IMR-90 (cell line): ENCODE measurements around the gene KDM2B. TPM values are rescaled to one million over a fixed set of nuclear protein-coding genes. Genes with fewer than 3 reads are reported as not detected.

Source experiments
- ATAC-seq: fragments of 200-7000 bp; cut with Tn5 transposase; 2 replicates; pipeline ENCODE4 v1.9.1; 2020; ENCODE audit warnings: low read depth, mild to moderate bottlenecking, moderate library complexity
- BruUV-seq: library from RNA; stranded (reverse); fragments of 400-500 nt; replicated peaks from 2 replicates; lab custom pipeline; 2021; lab: Mats Ljungman, UMichigan
- CTCF ChIA-PET: fragments of 300-600 bp; formaldehyde crosslinking; extraction: SDS; loops from one replicate; lab custom pipeline; 2021; ENCODE audit warnings: antibody characterized with exemption; lab: Yijun Ruan, JAX
- POLR2A ChIA-PET: fragments of 300-600 bp; sonication (Branson Sonifier 250); formaldehyde crosslinking; loops from one replicate; lab custom pipeline; 2022; ENCODE audit warnings: antibody characterized with exemption; ENCODE audit not compliant: unreplicated experiment; lab: Charles Lee
- DNase-seq: peaks from one replicate; pipeline ENCODE4 v3.0.0; 2013
- H2AFZ ChIP-seq: replicated peaks from 2 replicates; pipeline ENCODE3; 2013; ENCODE audit warnings: low read length, mild to moderate bottlenecking; ENCODE audit not compliant: poor library complexity
- H2AK5ac ChIP-seq: 2 replicates; pipeline ENCODE4 v1.6.1; 2013; ENCODE audit warnings: low read depth, low read length, inconsistent platforms
- H2AK9ac ChIP-seq: replicated peaks from 2 replicates; pipeline ENCODE3; 2013; ENCODE audit warnings: mild to moderate bottlenecking, low read depth, low read length, moderate library complexity; ENCODE audit not compliant: poor library complexity
- H2BK120ac ChIP-seq: 2 replicates; pipeline ENCODE4 v1.6.1; 2013; ENCODE audit warnings: low read depth, low read length, inconsistent platforms
- H2BK15ac ChIP-seq: 3 replicates; pipeline ENCODE4 v1.6.1; 2013; ENCODE audit warnings: low read depth, low read length, inconsistent platforms
- H2BK20ac ChIP-seq: 2 replicates; pipeline ENCODE4 v1.6.1; 2013; ENCODE audit warnings: low read depth, mild to moderate bottlenecking, inconsistent platforms, low read length, moderate library complexity
- H2BK5ac ChIP-seq: 2 replicates; pipeline ENCODE4 v1.6.1; 2013; ENCODE audit warnings: mild to moderate bottlenecking, low read depth, low read length, inconsistent platforms; ENCODE audit not compliant: poor library complexity, severe bottlenecking
- H3K14ac ChIP-seq: replicated peaks from 2 replicates; pipeline ENCODE4 v1.6.1; 2013; ENCODE audit warnings: low read depth, low read length, inconsistent platforms
- H3K18ac ChIP-seq: 2 replicates; pipeline ENCODE4 v1.6.1; 2013; ENCODE audit warnings: low read depth, low read length, control low read depth
- H3K23ac ChIP-seq: 2 replicates; pipeline ENCODE4 v1.6.1; 2013; ENCODE audit warnings: low read depth, low read length, inconsistent platforms
- H3K27ac ChIP-seq: 2 replicates; pipeline ENCODE4 v1.5.1; 2013; ENCODE audit warnings: mild to moderate bottlenecking, control low read depth, low read length; ENCODE audit not compliant: insufficient read depth
- H3K27me3 ChIP-seq: 2 replicates; pipeline ENCODE4 v1.6.1; 2013; ENCODE audit warnings: low read length; ENCODE audit not compliant: control insufficient read depth, insufficient read depth
- H3K36me3 ChIP-seq: 2 replicates; pipeline ENCODE4 v1.6.1; 2013; ENCODE audit warnings: low read length, mixed read lengths; ENCODE audit not compliant: control insufficient read depth, insufficient read depth
- H3K4ac ChIP-seq: 2 replicates; pipeline ENCODE4 v1.6.1; 2013; ENCODE audit warnings: low read depth, low read length, inconsistent platforms
- H3K4me1 ChIP-seq: 2 replicates; pipeline ENCODE4 v1.6.1; 2013; ENCODE audit warnings: low read length, mixed read lengths; ENCODE audit not compliant: control insufficient read depth, insufficient read depth
- H3K4me2 ChIP-seq: 2 replicates; pipeline ENCODE4 v1.6.1; 2013; ENCODE audit warnings: low read depth, mild to moderate bottlenecking, control low read depth, low read length, moderate library complexity
- H3K4me3 ChIP-seq: 2 replicates; pipeline ENCODE4 v1.5.1; 2013; ENCODE audit warnings: low read depth, mild to moderate bottlenecking, control low read depth, low read length, moderate library complexity; ENCODE audit not compliant: insufficient read depth
- H3K56ac ChIP-seq: 2 replicates; pipeline ENCODE4 v1.6.1; 2013; ENCODE audit warnings: low read length, inconsistent platforms; ENCODE audit not compliant: insufficient read depth; ENCODE audit errors: extremely low read depth
- H3K79me1 ChIP-seq, 2 experiments: 2 replicates each; pipeline ENCODE4 v1.6.1; 2013; ENCODE audit warnings: low read length in 2 of 2, inconsistent platforms in 1 of 2, low read depth in 1 of 2
- H3K9ac ChIP-seq: 2 replicates; pipeline ENCODE4 v1.6.1; 2013; ENCODE audit warnings: low read depth, low read length, control low read depth
- H3K9me1 ChIP-seq: 2 replicates; pipeline ENCODE4 v1.6.1; 2013; ENCODE audit warnings: low read length, inconsistent platforms; ENCODE audit not compliant: insufficient read depth
- H3K9me3 ChIP-seq: 2 replicates; pipeline ENCODE4 v1.6.1; 2013; ENCODE audit warnings: low read length; ENCODE audit not compliant: control insufficient read depth, insufficient read depth
- H4K20me1 ChIP-seq: 2 replicates; pipeline ENCODE4 v1.6.1; 2013; ENCODE audit warnings: low read length, inconsistent platforms; ENCODE audit not compliant: insufficient read depth
- H4K5ac ChIP-seq: 2 replicates; pipeline ENCODE4 v1.6.1; 2013; ENCODE audit warnings: mild to moderate bottlenecking, low read depth, low read length, control low read depth
- H4K8ac ChIP-seq, 2 experiments: 2 replicates each; pipeline ENCODE4 v1.6.1; 2013; ENCODE audit warnings: low read depth in 2 of 2, low read length in 2 of 2, control low read depth in 1 of 2, inconsistent platforms in 1 of 2
- H4K91ac ChIP-seq: 2 replicates; pipeline ENCODE4 v1.6.1; 2013; ENCODE audit warnings: low read depth, low read length, inconsistent platforms; ENCODE audit not compliant: insufficient read depth
- CEBPB ChIP-seq: IDR thresholded peaks from 2 replicates; pipeline ENCODE4 v1.6.1; 2012; ENCODE audit warnings: low read depth, low read length, improper control_type of control experiment
- CTCF ChIP-seq: conservative IDR thresholded peaks from 2 replicates; pipeline ENCODE4 v1.5.1; 2012; ENCODE audit warnings: mild to moderate bottlenecking, low read depth, low read length, improper control_type of control experiment
- ELK1 ChIP-seq: fragments of 150-350 bp; IDR thresholded peaks from 2 replicates; pipeline ENCODE4 v1.6.1; 2016; ENCODE audit warnings: low read depth, mild to moderate bottlenecking, low read length, moderate library complexity, borderline replicate concordance
- FOS ChIP-seq: fragments of 150-350 bp; IDR thresholded peaks from 2 replicates; pipeline ENCODE4 v1.6.1; 2016; ENCODE audit warnings: low read depth, low read length
- MAFK ChIP-seq: IDR thresholded peaks from 2 replicates; pipeline ENCODE4 v1.6.1; 2012; ENCODE audit warnings: low read depth, low read length, improper control_type of control experiment
- MAZ ChIP-seq: IDR thresholded peaks from 2 replicates; pipeline ENCODE4 v1.6.1; 2012; ENCODE audit warnings: low read depth, mild to moderate bottlenecking, low read length, improper control_type of control experiment, moderate library complexity, borderline replicate concordance
- MXI1 ChIP-seq: IDR thresholded peaks from 2 replicates; pipeline ENCODE4 v1.6.1; 2012; ENCODE audit warnings: low read depth, mild to moderate bottlenecking, low read length, moderate library complexity, borderline replicate concordance
- NFE2L2 ChIP-seq: fragments of 150-350 bp; IDR thresholded peaks from 2 replicates; pipeline ENCODE4 v1.6.1; 2016; ENCODE audit warnings: low read depth, mild to moderate bottlenecking, low read length
- POLR2A ChIP-seq: IDR thresholded peaks from 2 replicates; pipeline ENCODE4 v1.6.1; 2012; ENCODE audit warnings: mild to moderate bottlenecking, low read depth, low read length
- RAD21 ChIP-seq: IDR thresholded peaks from 2 replicates; pipeline ENCODE4 v1.6.1; 2012; ENCODE audit warnings: low read length, improper control_type of control experiment
- RCOR1 ChIP-seq: IDR thresholded peaks from 2 replicates; pipeline ENCODE4 v1.6.1; 2012; ENCODE audit warnings: mild to moderate bottlenecking, low read length, improper control_type of control experiment; ENCODE audit not compliant: insufficient replicate concordance
- RFX5 ChIP-seq: IDR thresholded peaks from 2 replicates; pipeline ENCODE4 v1.8.0; 2012; ENCODE audit warnings: low read depth, mild to moderate bottlenecking, low read length, moderate library complexity
- SMC3 ChIP-seq: fragments of 150-350 bp; IDR thresholded peaks from 2 replicates; pipeline ENCODE4 v1.6.1; 2016; ENCODE audit warnings: low read depth, mild to moderate bottlenecking, antibody characterized with exemption, low read length, moderate library complexity
- WGBS, 2 experiments: methylation state at CpG; one replicate each; pipeline versions ENCODE4 v1.1.5 to v1.1.7; 2013; ENCODE audit warnings: missing lambda C conversion rate in 2 of 2; ENCODE audit not compliant: insufficient read length in 1 of 2; ENCODE audit errors: extremely low coverage in 2 of 2; 5-methylcytosine and 5-hydroxymethylcytosine counted together
- dilution Hi-C: fragments of 300-500 bp; cut with HindIII; formaldehyde crosslinking; loops from one replicate; pipeline ENCODE4 v1.14.3; 2018; ENCODE audit warnings: low sequenced_read_pairs; ENCODE audit not compliant: unreplicated experiment
- in situ Hi-C: fragments of 300-500 bp; cut with MboI; formaldehyde crosslinking; loops from 3 replicates; pipeline ENCODE4 v1.14.3; 2019; ENCODE audit warnings: low sequenced_read_pairs, inconsistent platforms, mixed read lengths
- intact Hi-C: fragments of 100-400 bp; cut with micrococcal nuclease; formaldehyde crosslinking; loops from 2 replicates; pipeline ENCODE4 v1.10.0; 2022
- polyA plus RNA-seq, 3 experiments: library from polyadenylated mRNA; depleted of rRNA; stranded (reverse); fragments of >200 nt; gene quantifications; 2 replicates each; pipeline ENCODE4 v1.2.3, GENCODE V29; 2012; ENCODE audit warnings: low replicate concordance in 1 of 3
- total RNA-seq: library from RNA; depleted of rRNA; stranded (reverse); fragments of >200 nt; gene quantifications from 2 replicates; pipeline ENCODE4 v1.2.3, GENCODE V29; 2012

The KDM2B gene
- total and polyA plus RNA-seq, 2 of the 4 experiments (the other 2 are of a cell fraction): 22.6 to 24.2 TPM

GRCh38 chr12:121524196-121524916 is 56.5 kb downstream of the KDM2B start:
- in situ Hi-C loops: no loop called here
- Histone ChIP-seq H3K79me1 (peaks cover 8 to 9% of the 10 kb centered on the region in 2 experiments; a peak in 3 of 4 replicates), H3K36me3 (peaks cover 20% of the 10 kb centered on the region), H3K9me1 (0 out of 2 replicates have a peak, but pooled peaks cover 6% of the 10 kb centered on the region), H3K18ac (no peak overlapping the region), H3K4me1 (no peaks in the 10 kb centered on the region), H2BK20ac (no peak overlapping the region), H3K14ac (no peak overlapping the region), H3K4me2 (no peak overlapping the region), H3K9me3 (no peaks in the 10 kb centered on the region), H2BK120ac (no peak overlapping the region), H2AFZ (no peak overlapping the region), H3K56ac (no peak overlapping the region), H2AK9ac (no peak overlapping the region), H3K27me3 (no peaks in the 10 kb centered on the region), H3K27ac (no peak overlapping the region), H3K4ac (no peak overlapping the region), H4K20me1 (no peaks in the 10 kb centered on the region; the same call in 1 of the 2 replicates), H4K5ac (no peak overlapping the region), H2AK5ac (no peak overlapping the region), H3K9ac (no peak overlapping the region), H3K23ac (no peak overlapping the region), H4K91ac (no peak overlapping the region), H2BK15ac (no peak overlapping the region), H3K4me3 (no peak overlapping the region), H2BK5ac (no peak overlapping the region), H4K8ac (no peak overlapping the region)
- ChIA-PET POLR2A (no interaction called here), CTCF (no interaction called here)
- BruUV-seq: no TSS peak
- dilution Hi-C loops: no loop called here
- WGBS, 2 experiments: 63% methylated on average over 4 of the region's 16 CpGs; no CpG with 5 or more reads in 1 of the 2 experiments
- ATAC-seq (no peak), DNase-seq (no peak)
- intact Hi-C loops: no loop called here
- no peak for TF ChIP-seq RFX5
- TF ChIP-seq POLR2A: no peak
- TF ChIP-seq RAD21: no peak
- no peak for TF ChIP-seq FOS
- TF ChIP-seq MAFK: no peak
- no peak for TF ChIP-seq RCOR1
- TF ChIP-seq CEBPB: no peak
- no peak for TF ChIP-seq ELK1
- TF ChIP-seq NFE2L2: no peak
- TF ChIP-seq MAZ: no peak
- TF ChIP-seq MXI1: no peak
- no peak for TF ChIP-seq SMC3
- no peak for TF ChIP-seq CTCF
